ENCODE results near the gene NEK1.

DNA sequence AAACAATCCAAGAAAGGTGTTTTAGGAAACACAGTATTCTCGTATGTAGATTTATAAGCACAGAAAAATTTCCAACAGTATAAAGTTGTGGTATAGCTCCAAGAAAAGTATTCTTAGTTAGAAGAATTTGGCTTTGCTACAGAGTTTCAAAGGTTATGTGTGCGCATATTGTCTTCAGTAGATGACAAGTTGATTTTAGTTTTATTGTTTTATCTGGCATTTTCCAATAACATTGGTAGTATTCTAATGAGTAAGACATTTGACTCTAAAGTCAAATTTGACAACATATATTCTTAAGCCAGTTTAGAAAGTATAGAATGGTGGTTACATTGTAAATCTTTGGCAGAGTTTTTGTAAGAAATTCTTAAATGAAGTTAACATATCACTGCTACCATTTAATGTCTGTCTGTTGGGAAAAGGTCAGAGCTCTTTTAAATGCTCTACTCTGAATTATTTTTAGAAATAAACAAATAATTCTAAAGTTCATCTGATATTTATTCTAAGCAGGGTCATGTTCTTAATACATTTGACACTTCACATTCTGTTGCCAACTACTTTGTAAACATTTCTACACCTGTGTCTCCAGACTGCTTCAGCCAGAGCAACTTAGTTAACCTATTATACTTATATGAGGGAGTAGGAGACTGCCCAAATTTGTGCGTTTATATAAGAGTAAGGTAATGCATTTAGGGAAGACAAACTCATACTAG is 38.0 kb upstream of the NEK1 start:
- no peak for TF ChIP-seq EZH2 (IDR thresholded peaks at IDR 0.05; ENCODE audit: low read depth)
- TF ChIP-seq, protein P1, sequence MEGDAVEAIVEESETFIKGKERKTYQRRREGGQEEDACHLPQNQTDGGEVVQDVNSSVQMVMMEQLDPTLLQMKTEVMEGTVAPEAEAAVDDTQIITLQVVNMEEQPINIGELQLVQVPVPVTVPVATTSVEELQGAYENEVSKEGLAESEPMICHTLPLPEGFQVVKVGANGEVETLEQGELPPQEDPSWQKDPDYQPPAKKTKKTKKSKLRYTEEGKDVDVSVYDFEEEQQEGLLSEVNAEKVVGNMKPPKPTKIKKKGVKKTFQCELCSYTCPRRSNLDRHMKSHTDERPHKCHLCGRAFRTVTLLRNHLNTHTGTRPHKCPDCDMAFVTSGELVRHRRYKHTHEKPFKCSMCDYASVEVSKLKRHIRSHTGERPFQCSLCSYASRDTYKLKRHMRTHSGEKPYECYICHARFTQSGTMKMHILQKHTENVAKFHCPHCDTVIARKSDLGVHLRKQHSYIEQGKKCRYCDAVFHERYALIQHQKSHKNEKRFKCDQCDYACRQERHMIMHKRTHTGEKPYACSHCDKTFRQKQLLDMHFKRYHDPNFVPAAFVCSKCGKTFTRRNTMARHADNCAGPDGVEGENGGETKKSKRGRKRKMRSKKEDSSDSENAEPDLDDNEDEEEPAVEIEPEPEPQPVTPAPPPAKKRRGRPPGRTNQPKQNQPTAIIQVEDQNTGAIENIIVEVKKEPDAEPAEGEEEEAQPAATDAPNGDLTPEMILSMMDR (conservative IDR thresholded peaks at IDR 0.05), result no peak

Data from PC-9 (cell line).